HS-5 (cell line): ENCODE measurements around the gene PDLIM7.

Source experiments
- DNase-seq: peaks from one replicate; pipeline ENCODE4 v3.0.0-alpha.2; 2012; ENCODE audit warnings: low read depth

PDLIM7 gene

GRCh38 chr5:177474846-177475562, 22.4 kb downstream of the PDLIM7 start:
- DNase-seq = no peak

DNA sequence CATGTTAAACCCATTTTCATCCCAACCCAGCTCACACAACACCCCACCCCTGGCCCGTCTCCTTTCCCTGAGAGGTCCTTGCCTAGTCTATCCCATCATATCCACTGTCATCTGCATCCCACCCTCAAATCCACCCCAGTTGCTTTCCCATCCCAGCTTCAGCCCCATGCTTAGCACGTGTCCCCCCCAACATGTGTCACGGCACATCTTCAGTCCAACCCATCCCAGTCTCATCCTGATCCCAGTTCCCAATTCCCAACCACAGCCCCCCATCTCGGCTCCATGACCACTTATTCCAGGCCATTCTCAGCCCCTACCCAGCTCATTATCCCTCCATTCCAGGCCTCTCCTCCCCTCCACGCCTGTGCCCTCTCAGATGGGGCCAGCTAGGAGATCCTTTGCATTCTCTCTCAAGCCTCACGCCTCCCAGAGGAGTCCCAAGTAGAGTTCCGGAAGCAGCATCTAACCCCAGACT, 23.4 kb downstream of the PDLIM7 start:
- DNase-seq = no peak

GRCh38 chr5:177473443-177474001, 23.9 kb downstream of the PDLIM7 start, which contains the start of gene DBN1:
DBN1 (minus strand) TSS chr5:177473634; CDS start chr5:177473521, 113 bp downstream.
- no peak for DNase-seq

- no peak for DNase-seq
Measured at GRCh38 chr5:177472460-177473442, 24.7 kb downstream of the PDLIM7 start.

DNA sequence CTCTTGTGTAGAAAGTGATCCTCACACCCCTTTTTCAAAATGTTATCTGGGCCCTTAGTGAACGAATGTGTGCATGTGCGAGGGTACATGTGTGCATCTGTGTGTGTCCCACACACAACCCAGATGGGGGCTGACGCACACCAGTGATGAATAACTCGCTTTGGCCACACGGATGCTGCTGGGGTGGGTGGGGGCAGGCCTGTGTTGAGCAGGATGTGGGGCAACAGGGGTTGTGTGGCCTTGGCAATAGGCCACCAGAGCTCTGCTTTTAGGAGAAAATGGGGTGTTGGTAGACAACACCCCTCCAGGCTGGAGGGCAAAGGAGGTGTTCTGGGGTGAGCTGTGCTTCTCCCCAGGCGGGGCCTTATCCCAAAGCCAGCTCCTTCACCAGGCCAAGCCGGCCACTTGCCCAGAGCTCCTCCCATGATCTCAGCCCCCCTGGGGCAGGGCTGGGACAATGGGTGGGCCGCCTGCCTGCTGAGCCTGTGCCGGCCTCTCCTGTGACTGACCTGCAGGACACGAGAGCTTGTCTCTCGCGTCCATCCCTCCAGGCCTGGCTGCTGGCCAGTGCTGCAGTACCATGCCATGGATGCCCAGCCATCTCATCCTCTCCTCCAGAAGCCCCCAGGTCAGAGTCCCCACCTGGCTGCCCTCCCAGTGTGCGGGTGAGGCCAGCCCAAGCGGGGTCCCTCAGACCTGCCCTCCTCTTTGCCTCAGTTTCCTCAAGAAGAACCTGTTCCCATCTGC, 25.6 kb downstream of the PDLIM7 start:
- no peak for DNase-seq

DNA sequence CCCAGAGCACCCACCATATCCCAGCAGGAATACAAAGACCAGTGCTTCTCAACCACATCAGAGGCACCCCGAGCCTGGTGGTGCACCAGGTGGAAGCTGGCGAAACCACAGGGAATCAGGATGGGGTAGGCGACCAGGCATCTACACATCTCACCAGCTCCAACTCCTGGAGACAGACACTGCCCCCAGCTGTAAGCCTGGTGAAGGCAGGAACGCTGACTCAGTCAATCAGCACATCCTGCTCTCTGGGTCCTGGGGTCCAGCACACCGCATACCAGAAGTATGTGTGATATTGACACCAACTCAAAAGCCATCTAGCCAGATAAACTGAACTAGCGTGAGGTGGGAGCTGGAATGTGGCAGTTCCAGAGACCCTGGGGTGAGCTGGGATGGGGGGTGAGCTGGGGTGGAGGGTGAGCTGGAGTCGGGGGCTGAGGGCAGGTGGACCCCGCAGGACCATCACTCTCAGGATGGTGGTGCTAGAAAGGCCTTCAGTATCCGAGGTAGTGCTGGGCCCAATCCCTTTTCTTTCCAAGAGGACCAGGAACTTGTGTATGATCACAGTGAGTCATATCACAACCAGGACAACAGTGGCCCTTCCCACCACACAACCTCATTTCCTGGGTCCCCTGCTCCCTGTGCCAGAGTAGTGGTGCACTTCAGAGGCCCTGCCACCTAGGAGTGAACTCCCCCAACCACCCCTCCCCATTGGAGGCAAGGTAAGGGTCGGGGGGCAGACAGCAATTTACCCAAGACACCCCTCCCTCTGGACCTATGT, 26.5 kb downstream of the PDLIM7 start:
- DNase-seq = no peak

GRCh38 chr5:177469750-177470525, 27.5 kb downstream of the PDLIM7 start:
- DNase-seq = no peak

DNA sequence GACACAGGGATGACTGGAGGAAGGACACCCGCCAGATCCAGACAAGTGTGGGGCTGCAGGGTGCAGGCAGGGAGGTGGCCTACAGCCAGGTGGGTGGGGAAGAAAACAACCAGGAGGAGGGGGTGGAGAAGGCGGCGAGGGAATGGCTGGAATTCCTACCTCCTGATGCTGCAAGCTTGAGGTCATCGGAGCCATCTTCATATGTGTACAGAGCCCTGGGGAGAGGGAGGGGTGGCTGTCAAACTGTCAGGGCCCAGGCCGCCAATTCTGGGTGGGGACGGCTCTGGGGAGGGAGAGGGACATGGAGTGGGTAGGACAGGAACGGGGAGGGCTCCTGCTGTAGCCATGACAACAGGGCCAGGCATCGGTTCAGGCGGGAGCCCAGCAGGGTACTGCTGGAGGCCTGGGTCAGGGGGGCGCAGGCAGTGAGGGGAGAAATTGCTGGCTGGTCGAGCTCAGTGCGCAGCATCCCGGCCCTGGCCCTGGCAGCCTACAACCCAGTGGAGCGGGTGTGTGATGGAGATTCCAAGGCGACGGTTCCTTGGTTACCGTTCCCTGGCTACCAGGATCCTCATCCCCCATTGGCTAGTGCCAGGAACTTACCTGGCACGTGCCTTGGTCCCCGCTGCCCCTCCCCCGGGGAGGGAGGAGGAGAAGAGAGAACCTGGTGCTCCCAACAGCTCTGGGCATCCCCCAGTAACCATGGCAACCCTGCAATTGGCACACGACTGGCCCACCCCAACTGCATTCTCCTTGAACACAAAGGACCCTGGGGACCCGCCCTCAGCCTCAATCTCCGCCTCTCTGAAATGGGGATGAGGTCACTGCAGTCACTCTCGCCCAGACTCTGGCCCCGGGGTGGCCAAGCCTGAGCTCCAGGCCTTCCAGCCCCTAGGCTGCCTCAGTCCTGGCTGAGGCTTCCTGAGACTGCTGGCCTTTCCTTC, 28.4 kb downstream of the PDLIM7 start:
- no peak for DNase-seq

- no peak for DNase-seq
Measured at GRCh38 chr5:177468329-177468684, 29.1 kb downstream of the PDLIM7 start.

DNA sequence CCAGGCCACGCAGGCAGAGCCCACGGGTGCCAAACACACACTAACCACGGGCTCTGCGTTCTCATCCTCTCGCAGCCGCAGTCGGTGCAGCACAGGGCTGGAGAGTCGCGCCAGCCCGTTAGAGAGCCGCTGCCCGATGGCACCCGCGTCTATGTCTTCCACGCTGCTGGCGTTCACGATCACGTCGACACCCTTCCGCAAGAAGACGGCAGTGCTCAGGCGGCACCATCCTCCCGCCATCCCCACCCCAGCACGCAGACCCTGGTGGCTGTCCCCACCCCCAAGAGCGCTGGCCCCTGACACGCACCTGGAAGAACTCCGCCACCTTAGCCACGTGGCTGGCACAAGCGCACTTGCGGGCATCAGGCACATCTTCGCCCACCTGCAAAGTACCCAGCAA, 30.0 kb downstream of the PDLIM7 start:
- DNase-seq = no peak

- no peak for DNase-seq
Measured at GRCh38 chr5:177466861-177467260, 30.5 kb downstream of the PDLIM7 start.

- no peak for DNase-seq
Measured at GRCh38 chr5:177465044-177465443, 32.4 kb downstream of the PDLIM7 start.

DNA sequence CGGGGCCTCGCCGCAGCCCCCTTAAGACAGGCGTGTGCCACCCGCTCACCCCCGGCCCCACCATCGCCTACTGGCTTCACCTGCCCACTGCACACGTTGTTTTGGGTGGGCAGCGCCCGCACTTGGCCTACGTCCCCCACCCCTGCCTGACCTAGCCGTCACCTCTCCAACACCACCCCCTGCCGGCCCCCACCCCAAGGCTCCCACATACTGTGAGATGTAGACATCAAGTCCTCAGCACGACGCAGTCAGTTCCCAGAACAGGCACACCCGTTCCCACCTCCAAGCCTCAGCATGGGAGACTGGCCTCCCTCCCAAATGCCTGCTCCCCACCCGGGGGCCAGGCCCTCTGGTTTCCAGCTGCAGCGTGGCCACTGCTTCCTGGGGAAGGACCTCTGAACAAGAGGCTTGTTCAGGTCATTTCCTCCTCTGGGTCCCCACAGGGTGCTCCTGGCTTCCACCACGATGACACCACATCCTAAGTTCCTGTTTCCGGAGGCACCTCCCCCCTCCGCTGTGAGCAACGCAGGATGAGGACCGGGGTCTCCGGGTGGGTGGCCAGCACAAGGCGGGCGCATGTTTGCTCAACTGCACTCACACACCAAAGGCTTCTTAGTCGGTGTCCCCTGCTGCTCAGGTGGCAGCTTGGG, 35.3 kb downstream of the PDLIM7 start:
- DNase-seq = no peak

GRCh38 chr5:177459819-177460628, 37.4 kb downstream of the PDLIM7 start:
- DNase-seq = no peak

DNA sequence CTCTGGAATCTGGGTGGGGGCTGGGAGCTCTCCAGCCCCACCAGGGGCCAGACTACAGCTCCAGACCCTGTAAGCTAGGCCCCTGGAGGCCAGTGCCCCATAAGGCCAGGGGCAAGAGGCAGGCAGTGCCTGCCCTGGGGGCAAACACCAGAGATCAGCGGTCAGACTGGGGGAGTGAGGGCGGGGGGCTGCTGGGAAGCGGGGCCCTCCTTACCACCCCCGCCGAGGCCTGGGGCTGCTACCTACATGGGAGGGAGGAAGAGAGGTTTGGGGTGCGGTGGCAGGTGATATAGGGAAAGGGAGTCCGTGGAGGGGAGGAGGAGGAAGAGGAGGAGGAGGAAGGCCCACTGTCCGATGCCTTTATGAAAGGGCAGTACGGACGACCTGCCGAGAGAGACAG, 38.0 kb downstream of the PDLIM7 start:
- DNase-seq = no peak

DNA sequence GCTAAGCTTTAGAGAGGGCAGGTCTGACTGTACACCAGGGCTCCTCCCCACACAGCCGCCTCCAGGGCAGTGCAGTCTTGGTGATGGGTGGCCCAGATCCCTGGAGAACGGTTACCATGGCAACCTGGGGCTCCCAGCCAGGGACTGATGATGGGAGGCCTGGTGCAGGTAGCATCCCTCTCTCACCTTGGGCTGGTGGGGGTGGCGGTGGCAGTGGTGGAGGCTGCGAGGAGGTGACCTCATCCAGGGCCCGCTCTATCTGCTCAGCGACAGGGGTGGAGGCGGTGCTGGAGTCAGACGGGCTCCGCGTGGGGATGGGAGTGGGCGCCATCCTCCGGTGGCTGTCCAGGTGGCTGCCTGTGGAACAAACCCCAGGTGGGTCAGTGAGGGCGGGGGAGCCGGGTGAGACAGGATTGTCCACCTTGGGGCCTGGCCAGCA, 38.5 kb downstream of the PDLIM7 start:
- no peak for DNase-seq

DNA sequence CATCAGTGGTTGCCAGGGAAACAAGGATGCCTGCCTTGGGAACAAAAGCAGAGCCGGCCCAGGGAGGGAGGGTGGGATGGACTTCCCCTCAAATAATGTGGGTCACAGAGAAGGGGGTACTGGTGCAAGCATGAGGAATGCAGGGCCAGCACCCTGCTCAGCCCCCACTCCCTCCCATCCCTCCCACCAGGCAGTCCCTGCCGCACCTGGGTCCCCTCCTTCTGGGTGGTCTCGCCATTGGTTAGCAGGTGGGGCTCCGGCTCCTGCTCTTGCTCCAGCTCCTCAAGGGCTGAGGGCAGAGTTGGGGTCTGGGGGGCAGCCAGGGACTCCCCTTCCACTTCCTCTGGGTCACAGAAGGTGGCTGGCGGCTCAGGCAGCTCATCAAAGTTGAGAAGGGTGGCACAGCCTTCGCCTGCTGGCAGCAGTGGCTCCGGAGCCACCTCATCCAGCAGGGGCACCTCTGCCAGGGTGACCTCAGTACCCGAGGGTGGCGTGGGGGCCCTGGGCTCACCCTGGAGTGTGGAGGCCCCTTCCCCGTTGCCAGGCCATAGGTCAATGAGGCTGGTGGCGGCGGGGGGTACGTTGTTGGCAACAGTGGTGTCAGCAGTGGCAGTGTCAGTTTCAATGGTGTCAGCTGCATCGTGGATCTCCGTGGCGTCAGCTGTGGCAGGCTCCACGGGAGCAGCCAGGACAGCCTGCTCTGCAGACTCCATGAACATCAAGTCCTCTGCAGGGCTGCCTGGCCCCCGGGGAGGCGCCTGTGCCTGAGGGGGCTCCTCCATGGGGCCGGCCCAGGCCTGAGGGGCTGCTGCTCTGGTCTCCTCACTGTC, 39.3 kb downstream of the PDLIM7 start:
- no peak for DNase-seq
